ENCODE measurements around the gene VCPKMT. TPM values are rescaled to one million over a fixed set of nuclear protein-coding genes. Genes with fewer than 3 reads are reported as not detected.

Gene VCPKMT
- total and polyA plus RNA-seq, 9 of the 15 experiments (the other 6 are each of a cell fraction or from before 2014, with no cell fraction given), result 2.7 to 7.8 (median 6.3) TPM

DNA sequence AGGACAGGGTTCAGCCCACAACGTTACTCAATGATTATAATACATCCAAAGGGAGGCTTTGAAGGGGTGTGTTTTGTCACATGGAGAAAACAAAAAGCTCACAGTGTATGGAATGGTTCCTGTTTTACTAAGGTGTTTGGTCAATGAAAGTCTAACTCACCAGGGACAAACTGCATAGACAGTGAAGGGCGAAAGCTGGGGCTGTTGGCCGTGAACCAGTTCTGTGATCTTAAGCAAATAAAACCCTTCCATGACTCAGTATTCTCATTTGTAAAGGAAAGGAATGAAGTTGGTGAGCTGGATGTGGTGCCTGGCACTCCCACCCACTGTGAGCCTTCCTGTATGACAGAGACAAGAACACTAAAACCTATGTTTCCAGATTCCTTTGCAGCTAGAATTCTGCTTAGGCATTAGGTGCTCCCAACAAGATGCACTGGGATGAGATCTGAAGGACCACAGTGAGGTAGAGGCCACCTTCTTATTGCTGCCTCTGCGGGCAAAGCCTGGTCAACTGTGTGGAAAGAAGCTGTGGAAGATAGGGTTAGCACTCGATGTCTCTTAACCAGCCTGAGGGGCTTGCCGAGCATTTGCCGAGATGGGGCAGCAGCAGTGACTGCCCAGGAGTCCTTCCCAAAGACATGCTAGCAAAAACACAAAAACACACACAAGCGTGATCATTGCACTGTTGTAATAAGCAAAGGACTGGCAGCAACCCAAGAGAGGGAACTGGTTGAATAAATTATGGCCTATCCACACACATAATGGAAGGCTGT, 48.5 kb downstream of the VCPKMT start (continued):
- TF ChIP-seq, protein P1, sequence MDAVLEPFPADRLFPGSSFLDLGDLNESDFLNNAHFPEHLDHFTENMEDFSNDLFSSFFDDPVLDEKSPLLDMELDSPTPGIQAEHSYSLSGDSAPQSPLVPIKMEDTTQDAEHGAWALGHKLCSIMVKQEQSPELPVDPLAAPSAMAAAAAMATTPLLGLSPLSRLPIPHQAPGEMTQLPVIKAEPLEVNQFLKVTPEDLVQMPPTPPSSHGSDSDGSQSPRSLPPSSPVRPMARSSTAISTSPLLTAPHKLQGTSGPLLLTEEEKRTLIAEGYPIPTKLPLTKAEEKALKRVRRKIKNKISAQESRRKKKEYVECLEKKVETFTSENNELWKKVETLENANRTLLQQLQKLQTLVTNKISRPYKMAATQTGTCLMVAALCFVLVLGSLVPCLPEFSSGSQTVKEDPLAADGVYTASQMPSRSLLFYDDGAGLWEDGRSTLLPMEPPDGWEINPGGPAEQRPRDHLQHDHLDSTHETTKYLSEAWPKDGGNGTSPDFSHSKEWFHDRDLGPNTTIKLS (IDR thresholded peaks at IDR 0.05; ENCODE audit: borderline replicate concordance, low read depth), result no peak
- no peak for TF ChIP-seq ELF2 (CRISPR knock-in tag; IDR thresholded peaks at IDR 0.05)
- no peak for TF ChIP-seq RCOR1 (IDR thresholded peaks at IDR 0.05; ENCODE audit: borderline replicate concordance in 1 of 2, low read depth in 2 of 2, low read length in 2 of 2)

DNA sequence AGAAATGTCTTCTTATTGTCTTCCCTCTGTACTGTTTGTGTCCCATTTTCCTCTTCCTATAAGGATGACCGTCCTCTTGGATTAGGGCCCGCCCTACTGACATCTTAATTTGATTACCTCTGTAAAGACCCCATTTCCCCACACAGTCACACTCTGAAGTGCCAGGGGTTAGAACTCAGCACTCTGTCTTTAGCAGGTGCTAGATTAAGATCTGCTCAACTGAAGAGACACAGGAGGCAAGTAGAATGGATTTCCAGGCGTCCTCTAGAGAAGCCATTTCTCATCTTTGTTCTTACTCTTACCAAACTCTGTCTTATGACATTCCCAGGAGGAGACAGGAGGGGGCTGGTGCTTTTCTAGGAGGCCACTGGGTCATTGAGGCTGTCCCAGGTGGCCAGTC, 50.8 kb downstream of the VCPKMT start:
- Histone ChIP-seq H2AFZ (ENCODE audit: low read depth, low read length) (no peak overlapping the region; the same call in 1 of the 2 replicates), H3K79me2 (ENCODE audit: control insufficient read depth, insufficient read depth, low read length) (no peaks in the 10 kb centered on the region), H3K36me3 (ENCODE audit: control insufficient read depth, insufficient read depth, low read length) (no peaks in the 10 kb centered on the region), H3K27me3 (ENCODE audit: control insufficient read depth in 2 of 2, insufficient read depth in 2 of 2, low read length in 2 of 2) (no peaks in the 10 kb centered on the region), H3K4me2 (ENCODE audit: insufficient read depth, low read length) (no peak overlapping the region), H4K20me1 (replicated peaks; ENCODE audit: control insufficient read depth, insufficient read depth, low read length) (no peaks in the 10 kb centered on the region), H3K4me3 (no peak overlapping the region), H3K9ac (ENCODE audit: insufficient read depth in 1 of 2, low read depth in 2 of 2, low read length in 2 of 2) (no peak overlapping the region), H3K4me1 (replicated peaks in 1 of 2; ENCODE audit: control insufficient read depth in 2 of 2, insufficient read depth in 2 of 2, low read length in 2 of 2) (peaks cover 25 to 37% of the 10 kb centered on the region in 2 experiments), H3K9me3 (replicated peaks; ENCODE audit: control insufficient read depth, insufficient read depth, low read depth, low read length) (no peaks in the 10 kb centered on the region), H3K27ac (ENCODE audit: extremely low read depth, low read depth, low read length) (no peak overlapping the region), H3K9me1 (ENCODE audit: control insufficient read depth, insufficient read depth, low read length) (peaks cover 3% of the 10 kb centered on the region)
- FAIRE-seq (no peak), DNase-seq (ENCODE audit: extremely low read depth in 1 of 4, low spot score in 3 of 4) (no peak), ATAC-seq (no peak)
- ChIA-PET CTCF (ENCODE audit: low intra/inter-chr PET ratio) (no interaction called here), POLR2A (no interaction called here)
- TF ChIP-seq TEAD2 (tag; IDR thresholded peaks at IDR 0.05) (no peak), BCOR (IDR thresholded peaks at IDR 0.05) (no peak), ZNF668 (CRISPR knock-in tag; IDR thresholded peaks at IDR 0.05) (no peak), COPS2 (conservative IDR thresholded peaks at IDR 0.05) (no peak), CAMTA2 (CRISPR knock-in tag; conservative IDR thresholded peaks at IDR 0.05) (no peak), CBX1 (IDR thresholded peaks at IDR 0.05; ENCODE audit: low read depth) (no peak), KDM5B (IDR thresholded peaks at IDR 0.05; ENCODE audit: insufficient replicate concordance, low read depth, low read length) (no peak)
- TF ChIP-seq, protein P2, sequence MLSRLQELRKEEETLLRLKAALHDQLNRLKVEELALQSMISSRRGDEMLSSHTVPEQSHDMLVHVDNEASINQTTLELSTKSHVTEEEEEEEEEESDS (CRISPR knock-in tag; IDR thresholded peaks at IDR 0.05), result no peak
- TF ChIP-seq, protein P3, sequence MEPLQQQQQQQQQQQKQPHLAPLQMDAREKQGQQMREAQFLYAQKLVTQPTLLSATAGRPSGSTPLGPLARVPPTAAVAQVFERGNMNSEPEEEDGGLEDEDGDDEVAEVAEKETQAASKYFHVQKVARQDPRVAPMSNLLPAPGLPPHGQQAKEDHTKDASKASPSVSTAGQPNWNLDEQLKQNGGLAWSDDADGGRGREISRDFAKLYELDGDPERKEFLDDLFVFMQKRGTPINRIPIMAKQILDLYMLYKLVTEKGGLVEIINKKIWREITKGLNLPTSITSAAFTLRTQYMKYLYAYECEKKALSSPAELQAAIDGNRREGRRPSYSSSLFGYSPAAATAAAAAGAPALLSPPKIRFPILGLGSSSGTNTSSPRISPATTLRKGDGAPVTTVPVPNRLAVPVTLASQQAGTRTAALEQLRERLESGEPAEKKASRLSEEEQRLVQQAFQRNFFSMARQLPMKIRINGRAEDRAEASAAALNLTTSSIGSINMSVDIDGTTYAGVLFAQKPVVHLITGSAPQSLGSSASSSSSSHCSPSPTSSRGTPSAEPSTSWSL (CRISPR knock-in tag; IDR thresholded peaks at IDR 0.05; ENCODE audit: borderline replicate concordance), result no peak
- intact Hi-C loops (cut with micrococcal nuclease) (no loop called here), in situ Hi-C loops (cut with MboI) (no loop called here)
- WGBS (ENCODE audit: insufficient coverage, low coverage, missing lambda C conversion rate), result 46% methylated on average over 2 of the region's 3 CpGs
- BruUV-seq (replicated peaks), result no TSS peak

All from K562 (cell line).